Measurements from ENCODE around the gene TBL1XR1. TPM values are rescaled to one million over a fixed set of nuclear protein-coding genes. Genes with fewer than 3 reads are reported as not detected.
"Not testable (repeated sequence)": the region's sequence is repeated elsewhere in the genome, so short reads cannot be mapped to it uniquely, and the experiment has no call there.

The TBL1XR1 gene
- total RNA-seq, 2 donors from 2014 or later, result 202 to 226 TPM

DNA sequence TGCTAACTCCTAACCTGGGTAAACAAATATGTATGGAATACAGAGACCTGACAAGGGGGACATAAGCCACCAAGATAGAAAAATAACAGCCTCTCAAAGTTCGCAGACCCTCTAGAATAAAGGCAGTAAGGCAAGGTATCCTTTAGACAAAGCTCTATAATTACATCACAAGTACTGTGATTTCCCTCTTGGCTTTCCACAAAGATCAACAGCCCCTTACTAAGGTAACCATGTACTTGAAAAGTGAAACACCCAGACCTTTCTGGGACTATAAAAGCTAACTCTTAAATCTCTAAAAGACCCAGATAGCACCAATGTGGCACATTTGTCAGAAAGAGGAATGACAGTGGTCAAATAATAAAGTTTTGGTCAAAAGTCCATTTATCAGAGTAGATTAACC, 51.9 kb downstream of the TBL1XR1 start:
- Histone ChIP-seq H3K9ac (ENCODE audit: low read depth in 2 of 2, low read length in 2 of 2) (no peak overlapping the region), H3K27ac (no peak overlapping the region), H3K27me3 (no peaks in the 10 kb centered on the region), H3K4me1 (peaks cover 32% of the 10 kb centered on the region), H3K4me3 (no peak overlapping the region), H3K9me3 (no peaks in the 10 kb centered on the region), H3K36me3 (no peaks in the 10 kb centered on the region)
- TF ChIP-seq, protein P1, sequence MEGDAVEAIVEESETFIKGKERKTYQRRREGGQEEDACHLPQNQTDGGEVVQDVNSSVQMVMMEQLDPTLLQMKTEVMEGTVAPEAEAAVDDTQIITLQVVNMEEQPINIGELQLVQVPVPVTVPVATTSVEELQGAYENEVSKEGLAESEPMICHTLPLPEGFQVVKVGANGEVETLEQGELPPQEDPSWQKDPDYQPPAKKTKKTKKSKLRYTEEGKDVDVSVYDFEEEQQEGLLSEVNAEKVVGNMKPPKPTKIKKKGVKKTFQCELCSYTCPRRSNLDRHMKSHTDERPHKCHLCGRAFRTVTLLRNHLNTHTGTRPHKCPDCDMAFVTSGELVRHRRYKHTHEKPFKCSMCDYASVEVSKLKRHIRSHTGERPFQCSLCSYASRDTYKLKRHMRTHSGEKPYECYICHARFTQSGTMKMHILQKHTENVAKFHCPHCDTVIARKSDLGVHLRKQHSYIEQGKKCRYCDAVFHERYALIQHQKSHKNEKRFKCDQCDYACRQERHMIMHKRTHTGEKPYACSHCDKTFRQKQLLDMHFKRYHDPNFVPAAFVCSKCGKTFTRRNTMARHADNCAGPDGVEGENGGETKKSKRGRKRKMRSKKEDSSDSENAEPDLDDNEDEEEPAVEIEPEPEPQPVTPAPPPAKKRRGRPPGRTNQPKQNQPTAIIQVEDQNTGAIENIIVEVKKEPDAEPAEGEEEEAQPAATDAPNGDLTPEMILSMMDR (IDR thresholded peaks at IDR 0.05), result no peak
- DNase-seq, result no peak
- intact Hi-C loops (cut with DNase I), result no loop called here

GRCh38 chr3:177144922-177145321, 52.4 kb downstream of the TBL1XR1 start:
- intact Hi-C loops (cut with DNase I), result no loop called here
- Histone ChIP-seq H3K9me3 (no peaks in the 10 kb centered on the region), H3K4me3 (no peak overlapping the region), H3K27ac (peak overlapping the region; percentile 2), H3K9ac (ENCODE audit: low read depth in 2 of 2, low read length in 2 of 2) (no peak overlapping the region), H3K36me3 (no peaks in the 10 kb centered on the region), H3K27me3 (no peaks in the 10 kb centered on the region), H3K4me1 (peaks cover 27% of the 10 kb centered on the region)
- DNase-seq, result no peak
- TF ChIP-seq, protein P1 (IDR thresholded peaks at IDR 0.05), result no peak

DNA sequence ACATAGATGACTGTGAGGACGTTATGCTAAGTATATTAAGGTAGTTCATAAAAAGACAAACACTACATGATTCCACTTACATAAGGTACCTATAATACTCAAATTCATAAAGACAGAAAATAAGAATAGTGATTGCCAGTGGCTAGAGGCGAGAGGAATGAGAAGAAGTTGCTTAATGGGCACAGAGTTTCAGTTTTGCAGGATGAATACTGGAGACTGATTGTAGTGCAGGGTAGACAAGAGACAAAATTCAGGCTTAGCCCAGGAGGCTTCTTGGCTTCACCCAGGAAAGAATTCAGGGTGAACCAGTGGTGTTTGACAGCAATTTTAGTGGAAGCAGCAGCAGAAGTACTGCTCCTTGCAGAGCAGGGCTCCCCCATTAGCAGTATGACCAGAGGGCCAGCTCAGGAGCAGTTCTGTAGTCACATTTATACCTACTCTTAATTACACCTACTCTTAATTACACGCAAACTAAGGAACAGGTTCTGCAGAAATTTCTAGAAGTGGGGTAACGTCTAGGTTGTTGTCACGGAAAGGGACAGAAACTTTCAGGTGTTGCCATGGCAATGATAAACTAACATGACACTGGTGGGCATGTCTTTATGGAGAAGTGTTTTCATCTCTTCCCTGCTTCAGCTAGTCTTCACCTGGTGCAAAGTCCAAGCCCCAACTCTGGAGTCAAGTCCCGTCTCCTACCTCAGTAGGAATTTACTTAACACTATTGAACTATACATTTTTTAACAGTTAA, 55.2 kb downstream of the TBL1XR1 start:
- H3K4me1 ChIP-seq, result peaks cover 19% of the 10 kb centered on the region
- TF ChIP-seq, protein P1 (IDR thresholded peaks at IDR 0.05), result no peak
- peak overlapping the region in 1 of 2 donors; percentile 58 for H3K9ac ChIP-seq (ENCODE audit: low read depth in 2 of 2, low read length in 2 of 2)
- H3K36me3 ChIP-seq, result no peaks in the 10 kb centered on the region
- no peaks in the 10 kb centered on the region for H3K27me3 ChIP-seq
- intact Hi-C loops (cut with DNase I), result no loop called here
- H3K27ac ChIP-seq, result peak overlapping the region; percentile 9
- H3K9me3 ChIP-seq, result no peaks in the 10 kb centered on the region
- no peak for DNase-seq
- H3K4me3 ChIP-seq, result no peak overlapping the region

DNA sequence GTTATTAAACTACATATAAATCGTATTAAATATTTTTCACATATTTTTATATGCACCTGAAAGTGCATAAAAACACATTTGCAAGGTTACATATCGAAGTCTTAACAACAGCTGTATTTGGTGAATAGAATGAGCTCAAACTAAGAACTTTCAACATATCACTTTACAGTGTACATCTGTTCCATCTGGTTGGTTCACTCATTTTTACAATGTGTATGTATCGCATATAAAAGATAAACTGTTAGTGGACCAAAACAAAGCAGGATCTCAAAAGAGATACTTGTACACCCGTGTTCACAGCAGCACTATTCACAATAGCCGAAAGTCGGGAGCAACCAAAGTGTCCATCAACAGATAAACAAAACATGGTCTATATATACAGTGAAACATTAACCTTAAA, 55.8 kb downstream of the TBL1XR1 start:
- peak overlapping the region; percentile 9 for H3K27ac ChIP-seq
- TF ChIP-seq, protein P1 (IDR thresholded peaks at IDR 0.05), result no peak
- no peak for DNase-seq

DNA sequence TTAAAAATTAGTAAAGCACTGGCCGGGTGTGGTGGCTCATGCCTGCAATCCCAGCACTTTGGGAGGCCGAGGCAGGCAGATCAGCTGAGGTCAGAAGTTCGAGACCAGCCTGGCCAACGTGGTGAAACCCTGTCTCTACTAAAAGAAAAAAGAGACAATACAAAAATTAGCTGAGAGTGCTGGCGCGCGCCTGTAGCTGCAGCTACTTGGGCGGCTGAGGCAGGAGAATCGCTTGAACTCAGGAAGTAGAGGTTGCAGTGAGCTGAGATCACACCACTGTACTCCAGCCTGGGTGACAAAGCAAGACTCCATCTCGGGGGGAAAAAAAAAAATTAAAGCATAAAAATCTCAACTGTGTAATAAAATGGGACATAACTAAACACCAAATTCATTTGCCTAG, 58.1 kb downstream of the TBL1XR1 start:
- peaks cover 21% of the 10 kb centered on the region for H3K4me1 ChIP-seq
- H3K36me3 ChIP-seq; H3K27me3 ChIP-seq; H3K4me3 ChIP-seq; DNase-seq; H3K27ac ChIP-seq; H3K9me3 ChIP-seq; intact Hi-C loops (cut with DNase I); H3K9ac ChIP-seq (ENCODE audit: low read depth in 2 of 2, low read length in 2 of 2): not testable (repeated sequence)

More for the DNA sequence above, 55.8 kb downstream of the TBL1XR1 start:
- intact Hi-C loops (cut with DNase I), result no loop called here
- H3K27me3 ChIP-seq, result no peaks in the 10 kb centered on the region
- H3K4me1 ChIP-seq, result peaks cover 22% of the 10 kb centered on the region
- no peak overlapping the region for H3K4me3 ChIP-seq
- H3K9ac ChIP-seq (ENCODE audit: low read depth in 2 of 2, low read length in 2 of 2), result peak overlapping the region in 1 of 2 donors; percentile 58
- H3K36me3 ChIP-seq, result no peaks in the 10 kb centered on the region
- H3K9me3 ChIP-seq, result no peaks in the 10 kb centered on the region
